GM19351 (cell line): ENCODE measurements around the gene KRT16.
"Not testable (repeated sequence)": the region's sequence is repeated elsewhere in the genome, so short reads cannot be mapped to it uniquely, and the experiment has no call there.

Experiments
- ATAC-seq: cut with Tn5 transposase; IDR thresholded peaks from one replicate; pipeline ENCODE4 v1.9.1; 2021; ENCODE audit warnings: mild to moderate bottlenecking, moderate library complexity; ENCODE audit not compliant: unreplicated experiment

KRT16 gene

DNA sequence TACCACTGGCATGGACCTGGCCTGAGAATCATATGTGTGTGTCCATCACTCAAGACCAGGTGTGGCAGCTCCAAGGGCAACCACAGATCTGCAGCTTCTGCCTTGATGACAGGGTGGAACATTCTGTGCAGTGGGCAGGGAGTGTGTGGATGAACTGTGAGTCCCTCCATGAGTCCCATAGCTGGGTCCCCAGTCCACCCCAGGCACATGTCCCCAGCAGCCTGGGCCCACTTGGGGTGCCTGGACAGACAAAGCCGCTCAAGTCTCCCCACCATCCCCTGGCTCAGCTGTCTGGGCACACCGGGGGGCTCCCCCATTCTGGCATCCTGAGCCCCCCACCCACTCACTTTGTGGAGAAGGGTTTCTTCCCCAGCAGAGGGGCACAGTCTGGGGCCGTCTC lies 4.6 kb upstream of the KRT16 start:
- no peak for ATAC-seq

DNA sequence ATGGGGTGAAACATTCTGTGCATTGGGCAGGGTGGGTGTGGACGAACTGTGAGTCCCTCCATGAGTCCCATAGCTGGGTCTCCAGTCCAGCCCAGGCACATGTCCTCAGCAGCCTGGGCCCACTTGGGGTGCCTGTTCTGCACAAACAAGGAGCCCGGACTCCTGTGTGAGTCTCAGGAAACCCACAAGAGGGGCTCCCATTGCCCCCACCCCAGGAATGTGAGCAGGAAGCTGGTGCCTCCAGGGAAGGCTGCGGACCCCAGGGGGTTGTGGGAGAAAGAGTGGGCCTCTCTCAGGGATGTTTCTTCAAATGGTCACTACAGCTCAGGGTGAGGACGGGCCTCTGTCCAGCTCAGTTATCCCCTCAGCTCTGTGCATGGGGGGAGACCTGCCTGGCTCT lies 3.9 kb upstream of the KRT16 start:
- ATAC-seq = not testable (repeated sequence)

- ATAC-seq = no peak
Measured at GRCh38 chr17:41615454-41615853, 2.9 kb upstream of the KRT16 start.

DNA sequence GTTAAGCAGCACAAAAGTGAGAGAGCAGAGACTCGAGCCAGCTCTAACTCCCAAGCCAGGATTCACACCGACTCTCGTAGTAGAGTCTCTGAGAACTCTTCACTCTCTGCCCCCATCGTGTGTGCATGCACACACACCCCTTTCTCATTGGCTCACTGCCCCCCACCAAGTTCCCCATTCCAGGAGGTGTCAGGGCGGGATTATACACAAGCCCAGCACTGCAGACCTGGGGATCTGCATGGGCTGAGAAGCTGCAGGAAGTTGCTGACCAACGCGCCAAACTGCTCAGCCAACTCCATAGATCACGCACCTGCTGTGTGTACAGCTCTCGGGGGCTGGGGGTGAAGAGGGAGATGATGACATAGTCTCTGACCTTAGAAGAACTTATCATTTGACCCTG lies 2.2 kb upstream of the KRT16 start:
- not testable (repeated sequence) for ATAC-seq

DNA sequence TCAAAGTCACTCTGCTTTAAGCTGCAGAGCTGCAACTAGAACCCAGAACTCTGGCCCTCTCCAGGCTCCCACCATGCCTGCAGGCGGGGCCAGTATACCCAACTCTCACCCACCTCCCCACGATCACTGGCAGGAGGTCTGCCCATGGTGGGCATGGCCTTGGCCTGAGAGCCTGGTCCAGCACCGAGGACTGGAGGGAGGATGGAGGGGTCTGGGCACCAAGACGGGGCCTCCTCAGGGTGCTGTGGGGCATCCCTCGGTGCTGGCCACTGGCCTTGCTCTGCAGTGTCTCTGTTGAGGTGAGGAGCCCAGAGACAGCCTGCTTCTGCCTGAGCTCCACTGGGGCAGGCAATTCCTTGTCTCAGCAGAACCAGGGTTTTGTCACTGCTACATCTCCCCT lies 1.5 kb upstream of the KRT16 start:
- ATAC-seq = no peak

DNA sequence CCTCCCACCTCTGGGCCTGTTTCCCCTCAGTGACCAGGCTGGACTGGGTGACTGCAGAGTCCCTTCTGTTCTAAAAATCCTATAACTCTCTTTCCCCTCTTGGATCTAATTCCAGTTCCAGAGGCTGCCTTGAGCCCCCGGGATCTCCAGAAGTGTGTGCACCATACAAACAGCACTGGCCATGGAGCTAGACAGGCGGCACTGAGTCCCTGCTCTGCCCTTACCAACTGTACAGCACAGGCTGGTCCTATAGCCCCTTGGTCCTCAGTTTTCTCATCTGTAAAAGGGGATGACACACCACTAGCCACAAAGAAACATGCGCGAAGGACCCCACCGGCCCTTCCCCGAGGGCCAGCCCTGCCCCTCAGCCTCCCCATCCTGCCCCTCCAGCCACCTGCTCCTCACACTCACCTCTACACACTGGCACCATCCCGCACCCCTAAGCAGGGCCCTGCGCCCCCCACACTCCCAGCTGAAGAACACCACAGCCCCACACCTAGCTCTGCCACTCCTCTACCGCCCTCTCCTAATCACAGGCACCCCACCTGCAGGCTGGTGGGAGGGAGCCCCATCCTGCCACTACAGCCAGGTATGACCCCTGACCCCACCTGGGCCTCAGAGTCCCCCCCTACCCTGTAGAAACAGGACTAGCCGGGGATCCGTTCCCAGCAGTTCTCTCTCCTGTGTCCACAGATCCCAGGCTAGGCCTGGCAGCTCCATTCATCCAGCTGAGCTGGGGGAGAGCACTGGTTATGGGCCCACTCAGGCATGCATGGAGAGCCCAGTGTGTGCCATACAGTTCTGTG lies 913 bp upstream of the KRT16 start:
- no peak for ATAC-seq

- no peak for ATAC-seq
Measured at GRCh38 chr17:41610965-41611640, 1.5 kb downstream of the KRT16 start.

GRCh38 chr17:41610061-41610517 lies 2.5 kb downstream of the KRT16 start:
- ATAC-seq = not testable (repeated sequence)

- ATAC-seq = not testable (repeated sequence)
Measured at GRCh38 chr17:41606930-41607329, 5.6 kb downstream of the KRT16 start.

- ATAC-seq = no peak
Measured at GRCh38 chr17:41602524-41602923, 10.0 kb downstream of the KRT16 start.

DNA sequence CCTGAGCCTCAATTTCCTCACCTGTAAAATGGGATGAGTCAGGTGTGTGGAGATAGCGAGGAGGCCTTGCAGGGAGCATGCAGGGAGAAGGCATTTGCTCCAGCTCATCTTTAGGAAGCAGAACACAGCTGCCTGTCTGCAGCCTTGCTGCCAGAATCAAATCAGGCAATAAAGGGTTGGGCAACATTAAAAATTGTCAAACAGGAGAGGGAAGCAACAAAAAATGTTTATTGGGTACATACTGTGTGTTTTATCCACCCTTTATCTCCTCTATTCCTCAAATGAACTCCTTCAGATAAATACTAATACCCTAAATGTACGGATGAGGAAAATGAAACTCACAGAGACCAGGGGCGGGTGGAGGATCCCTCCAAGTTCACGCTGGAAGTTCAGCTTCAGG lies 12.2 kb downstream of the KRT16 start:
- no peak for ATAC-seq

- ATAC-seq = no peak
Measured at GRCh38 chr17:41599680-41600079, 12.9 kb downstream of the KRT16 start.

DNA sequence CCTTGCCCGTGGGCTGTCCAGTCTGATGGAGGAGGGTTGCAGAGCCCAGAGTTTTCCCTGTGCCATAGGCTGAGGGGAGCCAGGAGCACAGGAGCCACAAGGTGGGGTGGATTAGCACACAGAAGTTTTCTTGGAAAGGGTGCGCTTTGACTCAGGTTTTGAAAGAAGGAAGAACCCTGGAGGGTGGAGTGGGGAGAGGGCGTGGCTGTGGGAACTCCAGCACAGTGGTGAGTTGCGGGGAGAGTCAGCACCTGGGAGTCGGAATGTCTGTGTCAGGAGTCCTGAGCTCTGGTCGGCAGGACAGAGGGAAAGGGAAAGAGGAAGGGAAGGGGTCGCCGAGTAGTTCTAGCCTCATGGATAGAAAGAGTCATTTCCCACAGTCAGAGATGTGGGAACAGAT lies 17.0 kb downstream of the KRT16 start:
- no peak for ATAC-seq

DNA sequence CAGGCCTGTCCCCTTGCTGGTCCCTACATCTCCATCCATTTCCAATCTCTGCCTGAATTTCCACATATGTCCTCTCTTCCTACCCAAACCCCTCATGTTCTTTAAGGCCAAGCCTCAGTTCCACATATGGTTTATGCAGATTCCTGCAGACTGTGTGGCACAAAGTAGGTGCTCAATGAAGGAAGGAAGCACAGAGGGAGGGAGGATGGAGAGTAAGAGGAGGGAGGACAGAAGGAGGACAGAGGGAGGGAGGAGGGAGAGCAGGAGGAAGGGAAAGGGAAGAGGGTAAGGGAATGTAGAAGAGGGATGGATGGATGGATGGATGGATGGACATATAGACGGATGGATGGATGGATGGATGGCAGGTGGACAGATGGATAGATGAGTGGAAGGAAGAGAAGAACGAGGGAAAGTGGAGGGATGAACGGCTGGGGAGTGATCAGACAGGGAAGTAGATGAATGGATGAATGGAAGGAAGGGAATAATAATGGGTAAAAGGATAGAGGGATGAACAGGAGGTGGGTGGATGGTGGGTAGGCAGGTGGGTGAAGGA lies 18.1 kb downstream of the KRT16 start:
- ATAC-seq = no peak

DNA sequence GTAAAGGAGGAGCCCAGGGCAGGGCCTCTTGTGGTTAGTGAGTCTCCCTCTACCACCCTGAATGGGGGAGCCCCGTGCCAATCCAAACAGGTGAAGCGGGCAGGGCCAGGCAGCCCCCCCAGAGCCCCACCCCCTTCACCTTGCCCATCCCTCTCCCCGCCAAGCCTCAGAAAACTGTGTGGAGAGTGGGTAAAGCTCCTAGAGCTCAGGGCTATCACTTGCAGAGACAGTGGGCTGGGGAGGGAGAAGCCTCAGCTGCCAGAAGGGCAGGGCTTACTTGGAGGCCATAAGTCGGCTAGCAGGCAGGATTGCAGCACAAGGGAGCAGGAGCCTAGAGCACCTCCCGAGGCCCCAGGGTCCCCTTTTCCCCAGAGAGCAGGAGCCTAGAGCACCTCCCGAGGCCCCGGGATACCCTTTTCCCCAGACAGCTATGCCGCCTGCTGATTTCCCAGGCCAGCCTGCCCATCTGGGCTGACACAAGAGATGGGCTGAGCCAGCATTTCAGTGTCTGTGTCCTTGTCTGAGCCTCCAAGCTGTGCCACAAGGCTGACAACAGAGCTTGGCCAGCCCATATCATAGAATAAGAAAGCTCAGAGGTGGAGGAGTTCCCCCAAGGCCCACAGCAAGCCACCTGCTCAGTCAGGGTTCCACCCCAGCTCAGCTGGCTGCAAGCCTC lies 19.1 kb downstream of the KRT16 start:
- no peak for ATAC-seq

DNA sequence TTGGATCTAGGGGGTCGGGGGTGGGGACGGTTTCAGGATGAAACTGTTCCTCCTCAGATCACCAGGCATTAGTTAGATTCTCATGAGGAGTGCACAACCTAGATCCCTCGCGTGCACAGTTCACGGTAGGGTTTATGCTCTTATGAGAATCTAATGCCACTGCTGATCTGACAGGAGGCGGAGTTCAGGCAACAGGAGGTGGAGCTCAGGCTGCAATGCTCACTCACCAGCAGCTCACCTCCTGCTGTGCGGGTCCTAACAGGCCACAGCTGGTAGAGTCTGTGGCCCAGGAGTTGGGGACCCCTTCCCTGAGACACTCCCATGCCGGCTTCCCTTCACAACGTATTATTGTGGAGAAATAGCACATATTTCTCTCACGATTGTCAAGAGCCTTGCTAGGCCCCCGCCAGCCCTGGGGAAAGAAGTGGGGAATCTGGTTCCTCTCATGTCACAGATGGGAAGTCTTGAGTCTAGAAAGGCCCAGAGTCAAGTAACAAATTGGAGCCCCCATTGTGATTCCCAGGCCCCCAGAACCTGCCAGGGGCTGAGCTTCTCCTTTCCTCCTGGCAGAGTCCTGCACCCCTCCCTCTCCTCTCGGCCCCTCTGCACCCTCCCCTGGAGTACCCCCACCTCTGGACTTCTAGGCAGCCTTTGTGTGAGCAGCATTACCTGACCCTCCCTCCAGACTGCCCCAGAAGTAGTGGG lies 19.8 kb downstream of the KRT16 start:
- ATAC-seq = no peak

GRCh38 chr17:41589301-41589700 lies 23.3 kb downstream of the KRT16 start:
- no peak for ATAC-seq

DNA sequence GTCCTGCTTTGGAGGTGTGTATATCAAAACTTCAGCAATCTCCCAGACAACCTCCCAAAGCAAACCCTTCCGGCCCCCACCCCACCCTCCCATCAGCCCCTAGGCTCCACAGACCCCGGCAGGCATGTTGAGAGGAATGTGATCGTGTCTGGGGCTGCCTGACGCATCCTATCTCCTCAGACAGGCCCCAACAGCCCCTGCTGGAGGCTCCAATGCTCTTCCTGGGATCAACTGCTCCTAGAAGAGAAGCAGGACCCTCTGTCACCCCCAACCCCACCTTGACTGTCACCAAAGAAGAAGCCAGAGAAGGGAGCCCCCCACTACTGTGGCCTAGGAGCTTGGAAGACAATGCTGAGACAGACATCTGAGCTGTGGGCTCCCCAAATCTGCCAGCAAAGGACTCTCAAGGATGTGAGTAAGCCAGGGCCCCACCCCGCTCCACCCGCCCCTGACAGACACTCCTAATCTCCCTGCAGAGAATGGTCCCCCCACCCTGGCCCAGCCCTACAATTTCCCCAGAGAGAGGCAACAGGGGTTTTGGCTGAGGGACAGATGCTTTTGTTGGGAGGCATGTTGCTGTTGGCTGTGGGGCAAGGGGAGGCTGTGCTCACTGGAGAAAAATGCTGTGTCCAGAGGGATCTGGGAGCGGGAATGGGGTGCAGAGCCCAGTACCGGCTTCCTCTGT lies 24.3 kb downstream of the KRT16 start:
- no peak for ATAC-seq

DNA sequence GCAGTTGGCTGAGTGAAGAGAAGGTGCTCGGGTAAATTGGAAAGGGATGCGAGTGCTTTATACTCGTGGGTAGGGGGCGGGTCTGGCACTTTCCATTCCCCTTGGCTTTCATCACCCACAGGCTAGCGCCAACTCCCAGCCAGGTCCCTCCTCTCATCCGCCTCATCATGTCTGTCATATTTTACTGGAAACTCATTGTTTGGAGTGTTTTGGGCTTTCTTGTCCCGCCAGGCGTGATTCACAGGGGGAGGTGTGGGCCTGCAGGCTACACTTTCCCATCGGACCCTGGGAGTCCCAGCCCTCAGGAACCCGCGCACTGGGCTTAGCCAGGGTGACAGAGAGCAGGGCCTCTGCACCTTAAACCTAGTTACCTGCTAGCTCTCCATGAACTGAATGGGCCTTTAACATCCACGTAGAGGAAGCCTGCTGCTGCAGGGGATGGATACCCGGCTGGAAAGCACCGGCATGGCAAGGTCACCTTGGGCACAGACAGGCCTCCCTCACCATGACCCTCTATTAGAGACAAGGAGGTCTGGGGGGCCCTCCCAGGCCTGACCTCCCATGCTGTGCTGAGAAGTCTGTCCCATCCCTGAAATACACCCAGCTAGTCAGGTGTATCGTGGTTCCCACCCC lies 25.6 kb downstream of the KRT16 start, which contains the start of gene KRT14:
KRT14 (minus strand) TSS at position 33 of the 633 bp plus-strand sequence. CDS start 61 bp downstream, outside the sequence.
- ATAC-seq = no peak
